Muscle of leg (tissue), 11 donors: ENCODE data around the gene ACSL5. TPM values are rescaled to one million over a fixed set of nuclear protein-coding genes. Genes with fewer than 3 reads are reported as not detected.
"Not testable (repeated sequence)": the region's sequence is repeated elsewhere in the genome, so short reads cannot be mapped to it uniquely, and the experiment has no call there.

ENCODE experiments used
- DNase-seq: peaks from one replicate; pipeline ENCODE4 v3.0.0; 2013
- H3K27ac ChIP-seq: one replicate; pipeline ENCODE4 v1.5.1; 2013; ENCODE audit warnings: mild to moderate bottlenecking, low read length, control low read depth
- H3K27me3 ChIP-seq: one replicate; pipeline ENCODE4 v1.6.1; 2013; ENCODE audit warnings: low read length; ENCODE audit not compliant: control insufficient read depth, insufficient read depth
- H3K36me3 ChIP-seq: one replicate; pipeline ENCODE4 v1.6.1; 2013; ENCODE audit warnings: low read length; ENCODE audit not compliant: control insufficient read depth, insufficient read depth
- H3K4me1 ChIP-seq: one replicate; pipeline ENCODE4 v1.6.1; 2013; ENCODE audit warnings: low read length; ENCODE audit not compliant: control insufficient read depth, insufficient read depth
- H3K4me3 ChIP-seq: one replicate; pipeline ENCODE4 v1.5.1; 2013; ENCODE audit warnings: low read length, control low read depth
- H3K9me3 ChIP-seq: replicated peaks from 2 replicates; pipeline ENCODE4 v1.6.1; 2013; ENCODE audit warnings: low read depth, low read length; ENCODE audit not compliant: control insufficient read depth
- WGBS: methylation state at CpG from one replicate; pipeline ENCODE4 v1.1.5; 2013; ENCODE audit warnings: missing lambda C conversion rate; ENCODE audit not compliant: insufficient coverage; 5-methylcytosine and 5-hydroxymethylcytosine counted together
- polyA plus RNA-seq, 8 donors: library from polyadenylated mRNA; unstranded; fragments of 120-200 nt; gene quantifications; one replicate each; pipeline versions ENCODE4 v1.2.1 to v1.2.3, GENCODE V29; 2013; ENCODE audit warnings: inconsistent platforms in 1 of 8, low replicate concordance in 1 of 8; ENCODE audit not compliant: insufficient read length in 8 of 8, insufficient read depth in 1 of 8
- total RNA-seq: library from RNA; stranded (reverse); fragments of 120-200 nt; gene quantifications from one replicate; pipeline ENCODE4 v1.2.4, GENCODE V29; 2013

ACSL5 gene
- total and polyA plus RNA-seq, 9 donors = 1.6 to 17.1 (median 2.0) TPM

GRCh38 chr10:112363696-112364688, 9.9 kb upstream of the ACSL5 start:
- H3K27ac ChIP-seq = no peak overlapping the region
- peaks cover 2% of the 10 kb centered on the region for H3K4me1 ChIP-seq
- H3K9me3 ChIP-seq = no peaks in the 10 kb centered on the region
- no peak for DNase-seq
- WGBS = 88% methylated on average over 17 of the region's 22 CpGs
- H3K27me3 ChIP-seq = no peaks in the 10 kb centered on the region
- no peak overlapping the region for H3K4me3 ChIP-seq
- H3K36me3 ChIP-seq = no peaks in the 10 kb centered on the region

DNA sequence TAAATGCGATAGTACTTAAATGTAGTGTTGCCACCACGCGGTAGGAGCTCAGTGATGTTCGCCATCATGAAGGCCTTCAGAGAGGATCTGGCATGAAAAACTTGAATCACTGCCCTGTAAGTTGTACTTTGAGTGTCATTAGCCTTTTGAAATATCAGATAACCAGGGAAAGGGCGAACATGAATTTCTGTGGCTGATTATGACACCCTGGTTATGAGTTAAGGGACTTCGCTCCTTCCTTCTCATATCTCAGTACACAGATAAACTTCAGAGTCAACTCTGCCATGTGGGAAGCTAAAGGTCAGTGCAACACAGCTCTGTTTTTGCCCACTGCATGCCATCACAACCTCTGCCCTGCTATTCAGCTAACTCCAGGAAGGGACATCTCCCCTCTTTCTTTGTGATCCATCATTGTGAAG, 8.9 kb upstream of the ACSL5 start:
- WGBS = 100% methylated on average over 1 of the region's 6 CpGs
- DNase-seq = no peak
- Histone ChIP-seq H3K4me3 (no peak overlapping the region), H3K9me3 (no peaks in the 10 kb centered on the region), H3K27me3 (no peaks in the 10 kb centered on the region), H3K4me1 (peaks cover 2% of the 10 kb centered on the region), H3K36me3 (no peaks in the 10 kb centered on the region), H3K27ac (no peak overlapping the region)

GRCh38 chr10:112365451-112365850, 8.5 kb upstream of the ACSL5 start:
- Histone ChIP-seq H3K4me3 (no peak overlapping the region), H3K27me3 (no peaks in the 10 kb centered on the region), H3K9me3 (no peaks in the 10 kb centered on the region), H3K36me3 (no peaks in the 10 kb centered on the region), H3K27ac (no peak overlapping the region), H3K4me1 (peaks cover 2% of the 10 kb centered on the region)
- WGBS = 100% methylated on average over 1 of the region's 6 CpGs
- no peak for DNase-seq

- WGBS = 50% methylated on average over 1 of the region's 3 CpGs
- no peaks in the 10 kb centered on the region for H3K36me3 ChIP-seq
- DNase-seq = no peak
- H3K27me3 ChIP-seq = no peaks in the 10 kb centered on the region
- H3K27ac ChIP-seq = no peak overlapping the region
- no peaks in the 10 kb centered on the region for H3K9me3 ChIP-seq
- peaks cover under 1% of the 10 kb centered on the region for H3K4me1 ChIP-seq
- no peak overlapping the region for H3K4me3 ChIP-seq
Observed at GRCh38 chr10:112366992-112367391, 6.9 kb upstream of the ACSL5 start.

DNA sequence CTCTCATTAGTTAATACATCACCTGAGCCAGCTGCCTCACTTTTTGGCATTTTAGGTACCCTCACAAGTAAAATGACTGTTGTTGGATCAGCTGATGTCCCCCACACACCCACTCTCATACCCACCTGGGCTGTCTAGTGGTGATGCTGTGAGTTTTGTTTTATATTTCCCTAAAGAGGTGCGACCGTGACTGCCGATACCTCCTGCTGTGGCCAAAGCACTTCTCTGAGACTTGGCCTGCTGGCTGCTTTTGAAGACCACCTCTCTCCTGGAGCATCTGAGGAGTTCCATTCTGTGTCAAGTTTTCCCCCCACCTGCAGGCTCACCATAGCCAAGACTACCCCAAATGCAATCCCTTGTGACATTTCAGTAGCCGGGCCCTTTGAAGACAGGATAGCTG, 6.4 kb upstream of the ACSL5 start:
- H3K36me3 ChIP-seq = no peaks in the 10 kb centered on the region
- no peak overlapping the region for H3K4me3 ChIP-seq
- no peak for DNase-seq
- H3K27me3 ChIP-seq = no peaks in the 10 kb centered on the region
- no peaks in the 10 kb centered on the region for H3K9me3 ChIP-seq
- WGBS = 85% methylated on average over 4 of the region's 4 CpGs
- H3K4me1 ChIP-seq = no peaks in the 10 kb centered on the region
- H3K27ac ChIP-seq = no peak overlapping the region

DNA sequence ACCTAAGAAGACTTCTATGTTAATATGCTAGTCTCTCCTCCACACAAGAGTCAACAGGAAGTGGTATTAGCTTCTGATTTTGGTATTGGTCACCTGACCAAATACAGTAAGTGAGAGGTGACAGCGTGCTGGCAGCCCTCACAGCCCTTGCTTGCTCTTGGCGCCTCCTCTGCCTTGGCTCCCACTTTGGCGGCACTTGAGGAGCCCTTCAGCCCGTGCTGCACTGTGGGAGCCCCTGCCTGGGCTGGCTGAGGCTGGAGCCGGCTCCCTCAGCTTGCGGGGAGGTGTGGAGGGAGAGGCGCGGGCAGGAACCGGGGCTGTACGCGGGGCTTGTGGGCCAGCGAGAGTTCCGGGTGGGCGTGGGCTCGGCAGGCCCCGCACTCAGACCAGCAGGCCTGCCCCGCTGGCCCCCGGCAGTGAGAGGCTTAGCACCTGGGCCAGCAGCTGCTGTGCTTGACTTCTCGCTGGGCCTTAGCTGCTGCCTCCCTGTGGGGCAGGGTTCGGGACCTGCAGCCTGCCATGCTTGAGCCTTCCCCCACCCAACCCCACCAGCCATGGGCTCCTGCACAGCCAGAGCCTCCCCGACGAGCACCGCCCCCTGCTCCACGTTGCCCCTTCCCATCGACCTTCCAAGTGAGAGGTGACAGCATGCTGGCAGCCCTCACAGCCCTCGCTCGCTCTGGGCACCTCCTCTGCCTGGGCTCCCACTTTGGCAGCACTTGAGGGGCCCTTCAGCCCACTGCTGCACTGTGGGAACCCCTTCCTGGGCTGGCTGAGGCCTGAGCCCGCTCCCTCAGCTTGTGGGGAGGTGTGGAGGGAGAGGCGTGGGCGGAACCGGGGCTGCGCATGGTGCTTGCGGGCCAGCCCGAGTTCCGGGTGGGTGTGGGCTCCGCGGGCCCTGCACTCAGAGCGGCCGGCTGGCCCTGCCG, 4.2 kb upstream of the ACSL5 start:
- no peak for DNase-seq
- no peak overlapping the region for H3K4me3 ChIP-seq
- WGBS = 87% methylated on average over 31 of the region's 40 CpGs
- no peak overlapping the region for H3K27ac ChIP-seq
- H3K27me3 ChIP-seq = no peaks in the 10 kb centered on the region
- no peaks in the 10 kb centered on the region for H3K36me3 ChIP-seq
- no peaks in the 10 kb centered on the region for H3K4me1 ChIP-seq
- H3K9me3 ChIP-seq = no peaks in the 10 kb centered on the region

GRCh38 chr10:112370424-112370819, 3.5 kb upstream of the ACSL5 start:
- H3K27me3 ChIP-seq = no peaks in the 10 kb centered on the region
- no peak overlapping the region for H3K27ac ChIP-seq
- no peaks in the 10 kb centered on the region for H3K36me3 ChIP-seq
- no peak overlapping the region for H3K4me3 ChIP-seq
- H3K4me1 ChIP-seq = no peaks in the 10 kb centered on the region
- 97% methylated on average over 10 of the region's 15 CpGs for WGBS
- H3K9me3 ChIP-seq = no peaks in the 10 kb centered on the region
- DNase-seq = no peak

- not testable (repeated sequence) for H3K9me3 ChIP-seq, H3K27me3 ChIP-seq, H3K4me3 ChIP-seq, DNase-seq, H3K4me1 ChIP-seq, H3K36me3 ChIP-seq, H3K27ac ChIP-seq
- whole genome bisulfite sequencing = 97% methylated on average over 6 of the region's 13 CpGs
Observed at GRCh38 chr10:112371326-112371725, 2.6 kb upstream of the ACSL5 start.

DNA sequence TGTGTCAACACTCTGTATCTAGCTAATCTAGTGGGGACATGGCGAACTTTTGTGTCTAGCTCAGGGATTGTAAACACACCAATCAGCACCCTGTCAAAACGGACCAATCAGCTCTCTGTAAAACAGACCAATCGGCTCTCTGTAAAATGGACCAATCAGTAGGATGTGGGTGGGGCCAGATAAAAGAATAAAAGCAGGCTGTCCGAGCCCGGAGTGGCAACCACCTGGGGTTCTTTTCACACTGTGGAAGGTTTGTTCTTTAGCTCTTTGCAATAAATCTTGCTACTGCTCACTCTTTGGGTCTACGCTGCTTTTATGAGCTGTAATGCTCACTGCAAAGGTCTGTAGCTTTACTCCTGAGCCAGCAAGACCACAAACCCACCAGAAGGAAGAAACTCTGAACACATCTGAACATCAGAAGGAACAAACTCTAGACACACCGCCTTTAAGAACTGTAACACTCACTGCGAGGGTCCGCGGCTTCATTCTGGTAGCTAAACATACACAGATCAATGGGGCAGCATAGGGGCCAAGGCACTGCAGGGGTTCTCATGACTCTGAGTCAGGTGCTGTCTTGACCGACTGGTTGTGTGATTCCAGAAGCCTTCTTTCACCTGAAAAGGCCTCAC, 1.6 kb upstream of the ACSL5 start:
- H3K4me1 ChIP-seq, H3K36me3 ChIP-seq, H3K9me3 ChIP-seq, H3K27me3 ChIP-seq, DNase-seq, H3K4me3 ChIP-seq, H3K27ac ChIP-seq: not testable (repeated sequence)
- WGBS = 97% methylated on average over 5 of the region's 11 CpGs
